ENCODE measurements around the gene DDT.
"Not testable (repeated sequence)": the region's sequence is repeated elsewhere in the genome, so short reads cannot be mapped to it uniquely, and the experiment has no call there.

DDT gene

GRCh38 chr22:23989583-23990244 is 15.5 kb upstream of the DDT start:
- not testable (repeated sequence) for DNase-seq (ENCODE audit: low read depth)

GRCh38 chr22:23986538-23987178 is 12.4 kb upstream of the DDT start:
- DNase-seq (ENCODE audit: low read depth), result not testable (repeated sequence)

GRCh38 chr22:23986089-23986488 is 11.8 kb upstream of the DDT start:
- DNase-seq (ENCODE audit: low read depth), result not testable (repeated sequence)

GRCh38 chr22:23984430-23984829 is 10.2 kb upstream of the DDT start:
- no peak for DNase-seq (ENCODE audit: low read depth)

- DNase-seq (ENCODE audit: low read depth), result not testable (repeated sequence)
Measured at GRCh38 chr22:23980567-23980966, 6.3 kb upstream of the DDT start.

- DNase-seq (ENCODE audit: low read depth), result not testable (repeated sequence)
Measured at GRCh38 chr22:23979557-23980240, 5.5 kb upstream of the DDT start, which contains the start of gene GSTT2. Gene GSTT2 (plus strand): TSS chr22:23980134.

GRCh38 chr22:23977304-23977703 is 3.1 kb upstream of the DDT start:
- not testable (repeated sequence) for DNase-seq (ENCODE audit: low read depth)

GRCh38 chr22:23974836-23975352 is 653 bp upstream of the DDT start:
- not testable (repeated sequence) for DNase-seq (ENCODE audit: low read depth)

- DNase-seq (ENCODE audit: low read depth), result not testable (repeated sequence)
Measured at GRCh38 chr22:23971927-23972326, 2.3 kb downstream of the DDT start.

GRCh38 chr22:23970816-23971486 is 3.3 kb downstream of the DDT start:
- no peak for DNase-seq (ENCODE audit: low read depth)

- DNase-seq (ENCODE audit: low read depth), result no peak
Measured at GRCh38 chr22:23970201-23970641, 4.0 kb downstream of the DDT start.

GRCh38 chr22:23969071-23969470 is 5.2 kb downstream of the DDT start:
- DNase-seq (ENCODE audit: low read depth), result no peak

GRCh38 chr22:23966568-23966967 is 7.7 kb downstream of the DDT start, which contains the start of gene DDTL:
Gene DDTL (plus strand): TSS chr22:23966888. CDS start chr22:23966915, 27 bp downstream.
- not testable (repeated sequence) for DNase-seq (ENCODE audit: low read depth)

GRCh38 chr22:23966094-23966493 is 8.1 kb downstream of the DDT start:
- DNase-seq (ENCODE audit: low read depth), result not testable (repeated sequence)

GRCh38 chr22:23961084-23961771 is 13.0 kb downstream of the DDT start, which contains the start of gene GSTT2B:
Gene GSTT2B (minus strand): TSS chr22:23961195. CDS start chr22:23961131, 64 bp downstream.
- DNase-seq (ENCODE audit: low read depth), result not testable (repeated sequence)

GRCh38 chr22:23956301-23956900 is 17.8 kb downstream of the DDT start:
- peak; percentile 62 for DNase-seq (ENCODE audit: low read depth)

- not testable (repeated sequence) for DNase-seq (ENCODE audit: low read depth)
Measured at GRCh38 chr22:23955886-23956285, 18.4 kb downstream of the DDT start.

- not testable (repeated sequence) for DNase-seq (ENCODE audit: low read depth)
Measured at GRCh38 chr22:23954991-23955305, 19.3 kb downstream of the DDT start.

- DNase-seq (ENCODE audit: low read depth), result not testable (repeated sequence)
Measured at GRCh38 chr22:23954193-23954990, 19.8 kb downstream of the DDT start.

GRCh38 chr22:23953485-23953884 is 20.8 kb downstream of the DDT start:
- not testable (repeated sequence) for DNase-seq (ENCODE audit: low read depth)
